ENCODE measurements around the gene CRYBG1. TPM values are rescaled to one million over a fixed set of nuclear protein-coding genes. Genes with fewer than 3 reads are reported as not detected.

CRYBG1 gene
- total RNA-seq, 1 donor from 2014 or later: 3.7 TPM

GRCh38 chr6:106439459-106439858, 78.9 kb downstream of the CRYBG1 start:
- peaks cover 13 to 20% (median 18%) of the 10 kb centered on the region in 3 donors for H3K27me3 ChIP-seq (ENCODE audit: control insufficient read depth in 3 of 3, insufficient read depth in 3 of 3, low read length in 3 of 3)
- H3K36me3 ChIP-seq (ENCODE audit: control insufficient read depth in 3 of 3, insufficient read depth in 3 of 3, low read length in 3 of 3): no peaks in the 10 kb centered on the region
- H3K4me3 ChIP-seq (ENCODE audit: low read length in 3 of 3): no peak overlapping the region
- no peak overlapping the region for H3K27ac ChIP-seq (ENCODE audit: low read depth, low read length)
- no peak overlapping the region for H3K9ac ChIP-seq (ENCODE audit: low read depth in 1 of 3, low read length in 3 of 3)
- no peaks in the 10 kb centered on the region for H3K9me3 ChIP-seq (ENCODE audit: control insufficient read depth in 3 of 3, low read length in 3 of 3)
- H3K4me1 ChIP-seq (ENCODE audit: control insufficient read depth in 3 of 3, insufficient read depth in 3 of 3, low read length in 3 of 3): no peaks in the 10 kb centered on the region

DNA sequence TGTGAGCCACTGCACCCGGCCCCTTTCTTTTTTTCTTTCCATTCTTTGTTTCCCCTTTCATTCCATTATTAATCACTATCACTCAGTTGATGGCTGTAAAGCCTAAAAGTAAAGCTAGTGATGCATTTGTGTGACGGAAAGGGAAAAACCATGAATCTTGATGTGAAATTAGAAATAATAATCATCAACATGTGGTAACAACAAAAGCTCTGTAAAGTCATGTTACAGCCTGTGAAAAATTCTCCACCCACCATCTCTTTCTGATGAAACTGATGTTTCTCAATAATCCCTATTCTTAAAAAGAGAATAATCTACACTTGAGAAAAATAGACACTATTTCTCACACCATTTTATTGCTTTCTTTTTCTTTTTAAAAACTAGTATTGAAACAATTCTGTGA, 80.0 kb downstream of the CRYBG1 start:
- H3K9me3 ChIP-seq (ENCODE audit: control insufficient read depth in 3 of 3, low read length in 3 of 3): no peaks in the 10 kb centered on the region
- H3K9ac ChIP-seq (ENCODE audit: low read depth in 1 of 3, low read length in 3 of 3): no peak overlapping the region
- H3K27me3 ChIP-seq (ENCODE audit: control insufficient read depth in 3 of 3, insufficient read depth in 3 of 3, low read length in 3 of 3): peaks cover 13 to 20% (median 20%) of the 10 kb centered on the region in 3 donors
- no peak overlapping the region for H3K4me3 ChIP-seq (ENCODE audit: low read length in 3 of 3)
- no peaks in the 10 kb centered on the region for H3K4me1 ChIP-seq (ENCODE audit: control insufficient read depth in 3 of 3, insufficient read depth in 3 of 3, low read length in 3 of 3)
- H3K27ac ChIP-seq (ENCODE audit: low read depth, low read length): no peak overlapping the region
- no peaks in the 10 kb centered on the region for H3K36me3 ChIP-seq (ENCODE audit: control insufficient read depth in 3 of 3, insufficient read depth in 3 of 3, low read length in 3 of 3)

- H3K9me3 ChIP-seq (ENCODE audit: control insufficient read depth in 3 of 3, low read length in 3 of 3): no peaks in the 10 kb centered on the region
- no peak overlapping the region for H3K9ac ChIP-seq (ENCODE audit: low read depth in 1 of 3, low read length in 3 of 3)
- no peak overlapping the region for H3K27ac ChIP-seq (ENCODE audit: low read depth, low read length)
- H3K4me1 ChIP-seq (ENCODE audit: control insufficient read depth in 3 of 3, insufficient read depth in 3 of 3, low read length in 3 of 3): no peaks in the 10 kb centered on the region
- no peaks in the 10 kb centered on the region for H3K36me3 ChIP-seq (ENCODE audit: control insufficient read depth in 3 of 3, insufficient read depth in 3 of 3, low read length in 3 of 3)
- peaks cover 13 to 20% (median 20%) of the 10 kb centered on the region in 3 donors for H3K27me3 ChIP-seq (ENCODE audit: control insufficient read depth in 3 of 3, insufficient read depth in 3 of 3, low read length in 3 of 3)
- H3K4me3 ChIP-seq (ENCODE audit: low read length in 3 of 3): no peak overlapping the region
Measured at GRCh38 chr6:106442395-106442794, 81.9 kb downstream of the CRYBG1 start.

GRCh38 chr6:106444777-106445507, 84.4 kb downstream of the CRYBG1 start:
- peaks cover 0 to 2% (median 0%) of the 10 kb centered on the region in 3 donors for H3K4me1 ChIP-seq (ENCODE audit: control insufficient read depth in 3 of 3, insufficient read depth in 3 of 3, low read length in 3 of 3)
- no peak overlapping the region for H3K4me3 ChIP-seq (ENCODE audit: low read length in 3 of 3)
- no peaks in the 10 kb centered on the region for H3K36me3 ChIP-seq (ENCODE audit: control insufficient read depth in 3 of 3, insufficient read depth in 3 of 3, low read length in 3 of 3)
- no peak overlapping the region for H3K27ac ChIP-seq (ENCODE audit: low read depth, low read length)
- no peak overlapping the region for H3K9ac ChIP-seq (ENCODE audit: low read depth in 1 of 3, low read length in 3 of 3)
- H3K9me3 ChIP-seq (ENCODE audit: control insufficient read depth in 3 of 3, low read length in 3 of 3): no peaks in the 10 kb centered on the region
- peaks cover 3 to 15% (median 13%) of the 10 kb centered on the region in 3 donors for H3K27me3 ChIP-seq (ENCODE audit: control insufficient read depth in 3 of 3, insufficient read depth in 3 of 3, low read length in 3 of 3)

DNA sequence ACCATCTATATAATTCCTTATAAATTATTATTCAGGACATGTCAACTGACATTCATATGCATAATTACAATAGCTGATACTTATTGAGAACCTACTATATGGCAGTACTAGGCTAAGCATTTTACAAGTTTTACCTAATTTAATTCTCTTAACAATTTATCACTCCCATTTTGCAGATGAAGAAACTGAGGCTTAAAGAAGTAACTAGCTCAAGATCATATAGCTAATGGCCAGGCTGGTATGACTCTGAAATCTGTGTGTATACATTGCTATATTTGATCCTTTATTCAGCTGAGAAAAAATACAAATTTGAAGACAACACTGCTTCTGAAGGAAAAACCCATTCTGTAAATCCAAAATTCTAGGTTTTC, 85.0 kb downstream of the CRYBG1 start:
- H3K9me3 ChIP-seq (ENCODE audit: control insufficient read depth in 3 of 3, low read length in 3 of 3): no peaks in the 10 kb centered on the region
- no peak overlapping the region for H3K27ac ChIP-seq (ENCODE audit: low read depth, low read length)
- peaks cover 0 to 2% (median 0%) of the 10 kb centered on the region in 3 donors for H3K4me1 ChIP-seq (ENCODE audit: control insufficient read depth in 3 of 3, insufficient read depth in 3 of 3, low read length in 3 of 3)
- H3K27me3 ChIP-seq (ENCODE audit: control insufficient read depth in 3 of 3, insufficient read depth in 3 of 3, low read length in 3 of 3): peaks cover 0 to 14% (median 9%) of the 10 kb centered on the region in 3 donors
- no peak overlapping the region for H3K4me3 ChIP-seq (ENCODE audit: low read length in 3 of 3)
- H3K9ac ChIP-seq (ENCODE audit: low read depth in 1 of 3, low read length in 3 of 3): no peak overlapping the region
- no peaks in the 10 kb centered on the region for H3K36me3 ChIP-seq (ENCODE audit: control insufficient read depth in 3 of 3, insufficient read depth in 3 of 3, low read length in 3 of 3)

DNA sequence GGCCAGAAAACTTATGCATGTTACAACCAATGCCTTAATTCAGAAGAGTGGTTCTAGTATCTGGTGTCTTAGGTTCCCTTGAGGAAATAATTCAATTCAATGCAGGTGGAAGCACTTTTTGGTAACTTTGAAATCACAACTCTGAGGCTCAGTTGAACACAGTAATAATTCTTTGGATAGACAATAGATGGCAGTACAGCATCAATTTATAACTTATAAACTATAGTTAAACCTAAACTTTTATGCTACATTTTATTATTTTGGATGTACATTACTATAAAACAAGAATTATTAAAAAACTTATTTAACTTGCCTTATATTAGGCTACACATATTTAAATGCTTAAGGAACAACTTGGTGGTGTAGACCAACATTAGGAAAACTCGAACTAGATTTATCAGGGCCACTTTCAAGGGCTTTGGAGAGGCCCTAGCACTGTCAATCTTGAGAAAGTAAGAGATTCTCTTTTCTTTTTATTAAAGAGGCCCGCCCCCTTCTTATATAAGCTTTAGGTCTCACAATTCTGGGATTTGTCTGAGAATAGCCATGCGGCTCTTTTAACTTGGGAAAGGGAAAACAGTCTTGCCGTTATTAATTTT, 85.9 kb downstream of the CRYBG1 start:
- Histone ChIP-seq H3K4me1 (ENCODE audit: control insufficient read depth in 3 of 3, insufficient read depth in 3 of 3, low read length in 3 of 3) (peaks cover 0 to 4% (median 2%) of the 10 kb centered on the region in 3 donors), H3K9me3 (ENCODE audit: control insufficient read depth in 3 of 3, low read length in 3 of 3) (no peaks in the 10 kb centered on the region), H3K27me3 (ENCODE audit: control insufficient read depth in 3 of 3, insufficient read depth in 3 of 3, low read length in 3 of 3) (peaks cover 0 to 14% (median 2%) of the 10 kb centered on the region in 3 donors), H3K27ac (ENCODE audit: low read depth, low read length) (no peak overlapping the region), H3K9ac (ENCODE audit: low read depth in 1 of 3, low read length in 3 of 3) (no peak overlapping the region), H3K4me3 (ENCODE audit: low read length in 3 of 3) (no peak overlapping the region), H3K36me3 (ENCODE audit: control insufficient read depth in 3 of 3, insufficient read depth in 3 of 3, low read length in 3 of 3) (no peaks in the 10 kb centered on the region)

GRCh38 chr6:106446983-106447382, 86.5 kb downstream of the CRYBG1 start:
- H3K4me3 ChIP-seq (ENCODE audit: low read length in 3 of 3): no peak overlapping the region
- H3K4me1 ChIP-seq (ENCODE audit: control insufficient read depth in 3 of 3, insufficient read depth in 3 of 3, low read length in 3 of 3): peaks cover 0 to 4% (median 2%) of the 10 kb centered on the region in 3 donors
- H3K9me3 ChIP-seq (ENCODE audit: control insufficient read depth in 3 of 3, low read length in 3 of 3): no peaks in the 10 kb centered on the region
- no peaks in the 10 kb centered on the region for H3K36me3 ChIP-seq (ENCODE audit: control insufficient read depth in 3 of 3, insufficient read depth in 3 of 3, low read length in 3 of 3)
- H3K27me3 ChIP-seq (ENCODE audit: control insufficient read depth in 3 of 3, insufficient read depth in 3 of 3, low read length in 3 of 3): peaks cover 0 to 13% (median 0%) of the 10 kb centered on the region in 3 donors
- no peak overlapping the region for H3K9ac ChIP-seq (ENCODE audit: low read depth in 1 of 3, low read length in 3 of 3)
- no peak overlapping the region for H3K27ac ChIP-seq (ENCODE audit: low read depth, low read length)

DNA sequence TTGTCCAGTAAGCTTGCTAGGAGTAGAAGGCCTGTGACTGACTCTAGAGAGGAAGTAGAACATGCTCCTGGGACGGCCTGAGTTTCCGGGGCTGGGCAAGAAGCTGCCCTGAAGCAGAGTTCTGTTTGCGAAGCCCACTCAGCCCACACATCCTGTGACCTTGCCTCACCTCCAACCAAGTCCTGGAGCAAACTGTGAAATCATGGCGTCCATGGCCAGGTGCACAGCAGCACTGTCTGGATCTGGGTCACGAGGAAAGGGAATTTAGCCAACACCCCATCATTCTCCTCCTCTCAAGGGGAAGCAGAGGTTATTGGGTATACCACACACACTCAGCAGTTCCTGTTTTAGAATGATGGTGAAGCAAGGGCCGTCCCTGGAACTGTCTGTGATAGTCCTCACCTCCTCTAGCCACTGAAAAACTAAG, 87.5 kb downstream of the CRYBG1 start:
- no peak overlapping the region for H3K27ac ChIP-seq (ENCODE audit: low read depth, low read length)
- H3K4me3 ChIP-seq (ENCODE audit: low read length in 3 of 3): no peak overlapping the region
- H3K36me3 ChIP-seq (ENCODE audit: control insufficient read depth in 3 of 3, insufficient read depth in 3 of 3, low read length in 3 of 3): no peaks in the 10 kb centered on the region
- peaks cover 0 to 4% (median 2%) of the 10 kb centered on the region in 3 donors for H3K4me1 ChIP-seq (ENCODE audit: control insufficient read depth in 3 of 3, insufficient read depth in 3 of 3, low read length in 3 of 3)
- no peak overlapping the region for H3K9ac ChIP-seq (ENCODE audit: low read depth in 1 of 3, low read length in 3 of 3)
- H3K27me3 ChIP-seq (ENCODE audit: control insufficient read depth in 3 of 3, insufficient read depth in 3 of 3, low read length in 3 of 3): peaks cover 0 to 4% (median 0%) of the 10 kb centered on the region in 3 donors
- no peaks in the 10 kb centered on the region for H3K9me3 ChIP-seq (ENCODE audit: control insufficient read depth in 3 of 3, low read length in 3 of 3)

DNA sequence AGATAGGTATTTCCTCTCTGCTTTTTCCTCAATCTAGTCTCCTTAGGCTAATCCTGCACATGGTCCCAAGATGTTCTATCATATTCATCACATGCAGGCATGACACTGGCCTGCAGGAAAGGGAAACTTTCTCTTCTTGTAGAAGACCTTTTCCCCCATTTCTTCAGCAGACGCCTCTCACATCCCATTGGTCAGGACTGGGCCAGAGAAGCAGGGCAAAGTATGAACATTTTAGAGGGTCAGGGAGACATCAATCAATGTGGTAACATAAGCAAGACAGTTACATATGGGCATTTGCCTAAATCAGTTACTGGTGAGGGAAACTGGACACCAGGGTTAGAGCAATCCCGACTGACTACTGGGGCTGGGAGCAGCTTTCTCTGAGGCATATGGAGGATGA, 90.1 kb downstream of the CRYBG1 start:
- Histone ChIP-seq H3K4me1 (ENCODE audit: control insufficient read depth in 3 of 3, insufficient read depth in 3 of 3, low read length in 3 of 3) (peaks cover 0 to 4% (median 2%) of the 10 kb centered on the region in 3 donors), H3K9me3 (ENCODE audit: control insufficient read depth in 3 of 3, low read length in 3 of 3) (no peaks in the 10 kb centered on the region), H3K27ac (ENCODE audit: low read depth, low read length) (no peak overlapping the region)

GRCh38 chr6:106451439-106451838, 90.9 kb downstream of the CRYBG1 start:
- peaks cover 0 to 4% (median 2%) of the 10 kb centered on the region in 3 donors for H3K4me1 ChIP-seq (ENCODE audit: control insufficient read depth in 3 of 3, insufficient read depth in 3 of 3, low read length in 3 of 3)
- H3K36me3 ChIP-seq (ENCODE audit: control insufficient read depth in 3 of 3, insufficient read depth in 3 of 3, low read length in 3 of 3): no peaks in the 10 kb centered on the region
- peaks cover 0 to 8% (median 0%) of the 10 kb centered on the region in 3 donors for H3K27me3 ChIP-seq (ENCODE audit: control insufficient read depth in 3 of 3, insufficient read depth in 3 of 3, low read length in 3 of 3)
- no peak overlapping the region for H3K27ac ChIP-seq (ENCODE audit: low read depth, low read length)
- no peak overlapping the region for H3K4me3 ChIP-seq (ENCODE audit: low read length in 3 of 3)
- no peak overlapping the region for H3K9ac ChIP-seq (ENCODE audit: low read depth in 1 of 3, low read length in 3 of 3)
- no peaks in the 10 kb centered on the region for H3K9me3 ChIP-seq (ENCODE audit: control insufficient read depth in 3 of 3, low read length in 3 of 3)

More for the DNA sequence above, 90.1 kb downstream of the CRYBG1 start:
- Histone ChIP-seq H3K36me3 (ENCODE audit: control insufficient read depth in 3 of 3, insufficient read depth in 3 of 3, low read length in 3 of 3) (no peaks in the 10 kb centered on the region), H3K27me3 (ENCODE audit: control insufficient read depth in 3 of 3, insufficient read depth in 3 of 3, low read length in 3 of 3) (peaks cover 0 to 8% (median 0%) of the 10 kb centered on the region in 3 donors), H3K9ac (ENCODE audit: low read depth in 1 of 3, low read length in 3 of 3) (no peak overlapping the region), H3K4me3 (ENCODE audit: low read length in 3 of 3) (no peak overlapping the region)
